C4-2B (cell line): Measurements from ENCODE around the gene PPM1N.
"Not testable (repeated sequence)": the region's sequence is repeated elsewhere in the genome, so short reads cannot be mapped to it uniquely, and the experiment has no call there.

Source experiments
- H3K27ac ChIP-seq: fragments of 450-650 bp; 2 replicates; pipeline ENCODE4 v1.5.1; 2017
- CTCF ChIP-seq: fragments of 450-650 bp; conservative IDR thresholded peaks from 2 replicates; pipeline ENCODE4 v1.5.1; 2017; ENCODE audit warnings: mild to moderate bottlenecking
- ZFX ChIP-seq: fragments of 450-650 bp; IDR thresholded peaks from 2 replicates; pipeline ENCODE4 v1.6.1; 2017

The PPM1N gene

GRCh38 chr19:45507872-45508416 is 9.7 kb downstream of the PPM1N start:
- TF ChIP-seq CTCF (no peak), ZFX (no peak)
- peak overlapping the region; percentile 82 for H3K27ac ChIP-seq

GRCh38 chr19:45508417-45508860 is 10.2 kb downstream of the PPM1N start:
- TF ChIP-seq CTCF, result no peak
- TF ChIP-seq ZFX, result no peak
- peak overlapping the region; percentile 82 for H3K27ac ChIP-seq

GRCh38 chr19:45508861-45509691 is 10.8 kb downstream of the PPM1N start:
- TF ChIP-seq CTCF, result no peak
- TF ChIP-seq ZFX, result no peak
- peak overlapping the region; percentile 82 for H3K27ac ChIP-seq

GRCh38 chr19:45509692-45510015 is 11.4 kb downstream of the PPM1N start:
- no peak for TF ChIP-seq CTCF
- TF ChIP-seq ZFX, result no peak
- H3K27ac ChIP-seq, result peak overlapping the region; percentile 28; the same call in 1 of the 2 replicates

GRCh38 chr19:45510352-45510751 is 12.1 kb downstream of the PPM1N start:
- not testable (repeated sequence) for H3K27ac ChIP-seq

- TF ChIP-seq CTCF (no peak), ZFX (no peak)
- no peak overlapping the region for H3K27ac ChIP-seq
Measured at GRCh38 chr19:45511074-45511473, 12.8 kb downstream of the PPM1N start.

- no peak overlapping the region for H3K27ac ChIP-seq
- TF ChIP-seq CTCF (no peak), ZFX (no peak)
Measured at GRCh38 chr19:45512881-45513483, 14.7 kb downstream of the PPM1N start.
